IgD-negative memory B cell (primary cell): ENCODE measurements around the gene MIS12. TPM values are rescaled to one million over a fixed set of nuclear protein-coding genes. Genes with fewer than 3 reads are reported as not detected.

Experiments used
- H3K27ac Mint-ChIP-seq, 3 donors: one replicate each; pipeline ENCODE4 v1.8.0; 2020 to 2022; ENCODE audit warnings: mild to moderate bottlenecking in 3 of 3, mixed read lengths in 3 of 3, moderate library complexity in 1 of 3
- H3K27me3 Mint-ChIP-seq: one replicate; pipeline ENCODE4 v1.8.0; 2021; ENCODE audit warnings: mixed read lengths
- H3K36me3 Mint-ChIP-seq: one replicate; pipeline ENCODE4 v1.8.0; 2020; ENCODE audit warnings: mild to moderate bottlenecking, mixed read lengths
- H3K4me1 Mint-ChIP-seq, 3 donors: one replicate each; pipeline ENCODE4 v1.8.0; 2020 to 2022; ENCODE audit warnings: mixed read lengths in 3 of 3, mild to moderate bottlenecking in 1 of 3
- H3K4me3 Mint-ChIP-seq, 4 donors: one replicate each; pipeline ENCODE4 v1.8.0; 2020 to 2022; ENCODE audit warnings: mild to moderate bottlenecking in 4 of 4, mixed read lengths in 4 of 4, moderate library complexity in 3 of 4
- H3K9me3 Mint-ChIP-seq, 3 donors: one replicate each; pipeline ENCODE4 v1.8.0; 2020 to 2021; ENCODE audit warnings: mixed read lengths in 3 of 3, mild to moderate bottlenecking in 1 of 3
- polyA plus RNA-seq: library from polyadenylated mRNA; unstranded; fragments of 300-500 nt; fragmentation: Illumina TruSeq; gene quantifications from one replicate; pipeline ENCODE4 v1.2.3, GENCODE V29; 2021

The MIS12 gene
- polyA plus RNA-seq, 1 donor from 2014 or later, result 16.1 TPM

GRCh38 chr17:5536866-5537650, 50.7 kb downstream of the MIS12 start:
- Mint-ChIP-seq H3K9me3 (no peaks in the 10 kb centered on the region), H3K27me3 (no peaks in the 10 kb centered on the region), H3K36me3 (peaks cover 13% of the 10 kb centered on the region), H3K27ac (no peak overlapping the region), H3K4me3 (no peak overlapping the region), H3K4me1 (no peaks in the 10 kb centered on the region)

GRCh38 chr17:5539286-5539685, 52.9 kb downstream of the MIS12 start:
- Mint-ChIP-seq H3K27ac (no peak overlapping the region), H3K36me3 (peaks cover 12% of the 10 kb centered on the region), H3K4me3 (no peak overlapping the region), H3K4me1 (no peaks in the 10 kb centered on the region), H3K27me3 (no peaks in the 10 kb centered on the region), H3K9me3 (no peaks in the 10 kb centered on the region)

DNA sequence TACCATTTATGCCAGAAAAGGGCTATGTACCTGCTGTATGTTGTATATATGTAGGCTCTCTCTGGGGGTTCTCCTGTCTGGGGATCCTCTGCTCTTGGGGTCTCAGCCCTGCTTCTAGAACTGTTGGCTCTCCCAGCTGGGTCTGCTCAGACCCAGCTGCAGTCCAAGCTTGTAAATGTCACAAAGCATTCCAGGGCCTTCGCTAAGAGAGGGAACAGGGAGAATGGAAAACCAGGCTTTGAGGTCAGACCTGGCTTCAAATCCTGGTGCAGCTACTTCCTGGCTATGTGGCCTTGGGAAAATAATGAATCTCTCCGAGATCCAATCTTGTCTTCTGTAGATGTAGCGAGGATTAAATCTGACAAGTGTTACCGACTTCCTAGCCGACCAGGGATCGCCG, 54.0 kb downstream of the MIS12 start:
- no peak overlapping the region for H3K4me3 Mint-ChIP-seq
- no peaks in the 10 kb centered on the region for H3K9me3 Mint-ChIP-seq
- H3K27ac Mint-ChIP-seq, result no peak overlapping the region
- H3K27me3 Mint-ChIP-seq, result no peaks in the 10 kb centered on the region
- peaks cover 14% of the 10 kb centered on the region for H3K36me3 Mint-ChIP-seq
- no peaks in the 10 kb centered on the region for H3K4me1 Mint-ChIP-seq

Other genes starting within 250 kb of the MIS12 start
- gene RABEP1, start 204.3 kb upstream of the MIS12 start, polyA plus RNA-seq, result 62.9 TPM
- 188 TPM for gene NUP88, start 66.9 kb upstream of the MIS12 start, polyA plus RNA-seq
- gene RPAIN, start 66.4 kb upstream of the MIS12 start, polyA plus RNA-seq, result 36.8 TPM
- 281 TPM for gene C1QBP, start 47.4 kb upstream of the MIS12 start, polyA plus RNA-seq
- gene DHX33, start 17.6 kb upstream of the MIS12 start, polyA plus RNA-seq, result 1.1 TPM
- gene DERL2, start 388 bp upstream of the MIS12 start, polyA plus RNA-seq, result 66.7 TPM
- gene NLRP1, start 97.9 kb downstream of the MIS12 start, polyA plus RNA-seq, result 24.3 TPM